GM04503 (cell line): ENCODE results near the gene PGR.
A peak's percentile ranks its signal among the peaks of the same experiment; 100 is the strongest.

ENCODE experiments used
- DNase-seq: peaks from one replicate; pipeline ENCODE4 v3.0.0-alpha.2; 2012; ENCODE audit warnings: low read depth

The PGR gene

DNA sequence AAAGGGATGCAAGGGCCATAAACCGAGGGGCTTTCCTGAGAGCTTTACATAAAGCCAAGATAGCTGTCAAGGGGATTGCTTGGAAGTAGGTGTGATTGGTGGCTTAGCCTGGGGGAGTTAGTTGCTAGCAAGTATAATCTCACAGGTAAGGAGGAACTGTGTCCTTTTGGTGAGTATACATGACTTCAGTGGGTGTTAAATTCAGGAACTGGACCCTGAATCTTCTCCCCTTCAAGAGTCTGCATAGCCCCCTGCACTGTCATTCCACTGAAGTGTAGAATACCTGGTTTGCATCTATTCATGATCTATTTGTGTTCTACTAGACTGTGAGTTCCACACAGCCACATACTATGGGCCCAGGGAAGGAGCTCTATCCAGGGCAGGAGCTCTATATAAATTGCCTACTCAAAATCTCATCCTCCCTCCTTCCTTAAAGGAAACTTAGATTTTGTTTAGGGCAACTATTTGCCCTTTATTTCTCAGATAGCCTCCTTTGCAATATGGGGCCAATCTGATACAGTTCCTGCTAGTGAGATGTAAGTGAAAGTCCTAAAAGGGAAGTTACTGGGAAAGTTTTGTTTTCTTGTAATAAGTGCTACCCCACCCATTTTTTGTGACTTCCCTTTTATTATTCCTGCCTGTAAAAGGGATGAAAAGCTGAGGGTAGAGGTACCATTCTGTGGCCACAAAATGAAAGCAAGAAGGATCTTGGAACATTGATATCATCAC is 120.5 kb downstream of the PGR start:
- DNase-seq, result no peak

DNA sequence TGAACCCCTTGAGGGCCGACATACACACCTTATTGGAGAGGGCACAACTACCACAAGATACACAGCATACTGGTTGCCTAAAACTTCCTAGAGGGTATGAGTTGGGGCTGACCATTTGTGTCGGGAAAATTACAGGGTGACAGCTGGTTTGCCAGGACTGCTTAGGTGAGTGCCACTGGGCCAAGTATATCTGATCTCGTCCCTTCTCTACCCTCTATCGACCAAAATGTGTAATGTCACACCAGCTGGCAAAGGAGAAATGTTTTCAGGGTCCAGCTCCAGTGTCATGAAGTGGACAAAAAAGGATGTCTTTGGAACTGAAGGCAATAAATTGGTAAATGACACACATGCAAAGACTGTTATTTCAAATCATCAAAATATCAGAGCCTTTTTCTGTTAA is 126.1 kb downstream of the PGR start:
- no peak for DNase-seq

- no peak for DNase-seq
Observed at GRCh38 chr11:100999756-101000155, 129.9 kb downstream of the PGR start.

DNA sequence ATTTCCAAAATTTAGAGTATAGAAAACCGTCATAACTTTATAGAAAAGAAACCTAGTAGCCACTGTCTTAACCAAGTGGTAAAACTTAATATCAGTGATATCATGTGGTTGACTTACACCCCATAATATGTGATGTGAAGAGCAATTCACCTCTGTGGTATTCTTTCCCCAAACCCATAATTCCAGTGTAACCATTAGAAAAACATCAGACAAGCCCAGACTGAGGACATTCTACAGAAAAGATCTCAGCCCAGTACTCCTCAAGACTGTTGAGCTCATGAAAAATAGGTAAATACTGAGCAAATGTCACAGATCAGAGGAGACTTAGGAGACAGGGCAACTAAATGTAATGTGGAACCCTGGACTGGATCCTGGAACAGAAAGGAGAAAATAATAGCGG is 134.6 kb downstream of the PGR start:
- no peak for DNase-seq

- peak; percentile 3 for DNase-seq
Observed at GRCh38 chr11:100991541-100991940, 138.1 kb downstream of the PGR start.

DNA sequence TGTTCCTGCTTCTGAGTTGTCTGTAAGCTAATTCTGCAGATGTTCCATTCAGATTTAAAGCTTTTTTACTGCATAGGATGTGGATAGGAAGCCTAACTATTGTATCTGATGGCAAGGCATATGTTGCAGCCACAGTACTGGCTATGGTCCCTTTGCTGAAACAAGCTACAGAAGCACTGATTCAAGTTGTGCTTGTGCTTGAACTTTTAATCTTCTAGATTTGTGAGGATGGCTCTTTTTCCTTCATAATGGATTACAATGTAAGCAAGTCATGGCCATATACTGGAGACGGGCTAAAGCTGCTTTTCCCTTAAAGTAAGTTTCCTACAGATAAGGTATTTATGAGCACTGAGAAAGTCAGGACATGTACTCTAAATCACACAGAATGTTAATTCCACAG is 138.7 kb downstream of the PGR start:
- DNase-seq, result no peak

- no peak for DNase-seq
Observed at GRCh38 chr11:100984668-100985067, 144.9 kb downstream of the PGR start.

DNA sequence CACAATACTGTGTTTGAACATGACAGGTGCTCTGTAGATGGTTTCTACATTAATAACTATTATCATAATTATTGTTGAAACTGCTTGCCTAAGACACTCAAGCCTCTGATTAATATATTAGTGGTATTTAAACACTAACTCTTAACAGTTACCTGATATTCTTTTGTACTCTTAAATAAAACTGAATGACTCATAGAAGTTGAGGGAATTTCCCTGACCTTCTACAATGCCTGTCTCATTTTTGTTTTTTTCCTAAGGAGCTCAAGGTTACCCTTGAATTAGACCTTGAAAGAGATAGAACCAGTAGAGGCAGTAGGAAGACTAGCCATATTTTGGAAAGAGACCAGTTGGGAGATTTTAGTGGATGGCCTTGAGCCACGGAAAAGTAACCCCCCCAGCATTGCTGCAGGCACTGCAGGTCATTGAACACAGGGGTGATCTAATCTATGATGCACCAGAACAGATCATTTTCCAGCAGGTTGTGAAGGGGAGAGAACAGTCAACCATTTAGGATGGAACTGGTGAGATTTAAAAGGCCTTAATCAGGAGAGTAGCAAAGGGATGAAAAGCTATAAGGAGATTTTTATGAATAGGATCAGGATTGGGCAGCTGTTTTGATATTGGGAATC is 148.3 kb downstream of the PGR start:
- no peak for DNase-seq

DNA sequence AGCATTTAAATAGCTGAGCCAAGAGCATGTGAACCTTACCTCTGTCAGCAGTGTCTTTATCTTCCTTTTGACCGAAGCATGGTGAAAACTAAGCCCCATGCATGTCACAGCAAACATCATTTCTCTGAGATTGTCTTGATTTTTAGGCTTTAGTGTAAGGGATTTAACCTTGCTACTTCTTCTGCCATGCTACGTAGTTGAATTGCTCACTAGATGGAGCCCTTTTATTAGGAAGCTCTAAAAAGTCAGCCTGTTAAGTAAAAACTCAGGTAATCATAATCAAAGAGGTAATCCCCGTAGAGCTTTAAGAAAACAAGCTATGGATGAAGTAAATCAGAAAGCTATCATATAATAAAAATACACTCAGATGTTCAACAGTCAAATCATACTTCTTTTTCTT is 149.5 kb downstream of the PGR start:
- DNase-seq, result no peak
